ENCODE measurements around the gene PTTG1IP.

DNA sequence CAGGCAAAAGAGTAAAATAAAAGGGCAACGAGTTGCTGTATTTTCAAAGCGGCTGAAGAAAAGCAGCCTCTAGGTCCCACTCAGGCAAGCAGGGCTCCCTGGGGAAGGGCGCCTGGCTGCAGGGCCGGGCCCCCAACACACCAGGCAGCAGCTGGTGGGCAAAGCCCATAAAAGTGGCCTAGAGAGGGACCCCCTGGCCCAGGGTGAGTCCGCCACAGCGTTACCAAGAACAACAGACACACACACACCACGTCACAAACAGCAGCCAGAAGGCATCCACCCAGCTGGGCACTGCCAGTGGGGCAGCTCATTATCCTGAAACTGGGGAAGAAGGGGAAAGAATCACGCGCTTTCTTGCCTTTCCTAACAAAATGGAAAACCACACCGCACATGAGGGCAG, 60.3 kb downstream of the PTTG1IP start:
- TF ChIP-seq, protein P1, sequence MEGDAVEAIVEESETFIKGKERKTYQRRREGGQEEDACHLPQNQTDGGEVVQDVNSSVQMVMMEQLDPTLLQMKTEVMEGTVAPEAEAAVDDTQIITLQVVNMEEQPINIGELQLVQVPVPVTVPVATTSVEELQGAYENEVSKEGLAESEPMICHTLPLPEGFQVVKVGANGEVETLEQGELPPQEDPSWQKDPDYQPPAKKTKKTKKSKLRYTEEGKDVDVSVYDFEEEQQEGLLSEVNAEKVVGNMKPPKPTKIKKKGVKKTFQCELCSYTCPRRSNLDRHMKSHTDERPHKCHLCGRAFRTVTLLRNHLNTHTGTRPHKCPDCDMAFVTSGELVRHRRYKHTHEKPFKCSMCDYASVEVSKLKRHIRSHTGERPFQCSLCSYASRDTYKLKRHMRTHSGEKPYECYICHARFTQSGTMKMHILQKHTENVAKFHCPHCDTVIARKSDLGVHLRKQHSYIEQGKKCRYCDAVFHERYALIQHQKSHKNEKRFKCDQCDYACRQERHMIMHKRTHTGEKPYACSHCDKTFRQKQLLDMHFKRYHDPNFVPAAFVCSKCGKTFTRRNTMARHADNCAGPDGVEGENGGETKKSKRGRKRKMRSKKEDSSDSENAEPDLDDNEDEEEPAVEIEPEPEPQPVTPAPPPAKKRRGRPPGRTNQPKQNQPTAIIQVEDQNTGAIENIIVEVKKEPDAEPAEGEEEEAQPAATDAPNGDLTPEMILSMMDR (conservative IDR thresholded peaks at IDR 0.05; ENCODE audit: low read depth, low read length) = no peak
- no peak for TF ChIP-seq EZH2phosphoT487 (IDR thresholded peaks at IDR 0.05; ENCODE audit: borderline replicate concordance, low read length)
